Erythroblast (primary cell): Measurements from ENCODE around the gene MAB21L4.

Experiments
- DNase-seq, 2 experiments: peaks; one replicate each; lab custom pipeline; 2025; lab: John Stamatoyannopoulos, UW
- GATA1 ChIP-seq: IDR thresholded peaks from 2 replicates; pipeline ENCODE4 v1.6.1; 2011; ENCODE audit warnings: low read depth, mild to moderate bottlenecking, control low read depth, low read length, moderate library complexity
- POLR2A ChIP-seq: IDR thresholded peaks from 2 replicates; pipeline ENCODE4 v1.6.1; 2011; ENCODE audit warnings: mild to moderate bottlenecking, low read length

Gene MAB21L4

GRCh38 chr2:240836781-240837467, 59.0 kb downstream of the MAB21L4 start:
- no peak for DNase-seq
- TF ChIP-seq POLR2A (no peak), GATA1 (no peak)
